Bronchial epithelial cell (primary cell): ENCODE data around the gene TMEM263. TPM values are rescaled to one million over a fixed set of nuclear protein-coding genes. Genes with fewer than 3 reads are reported as not detected.

Source experiments
- DNase-seq: peaks from one replicate; pipeline ENCODE4 v3.0.0-alpha.2; 2010; ENCODE audit warnings: low read depth
- FAIRE-seq: peaks from 2 replicates; lab custom pipeline; 2011; peaks lifted over from hg19 to GRCh38; lab: Jason Lieb, UNC
- H3K27me3 ChIP-seq: 2 replicates; pipeline ENCODE4 v1.5.1; 2011; ENCODE audit warnings: low read length; ENCODE audit not compliant: control insufficient read depth, insufficient read depth
- H3K36me3 ChIP-seq: 2 replicates; pipeline ENCODE4 v1.5.1; 2011; ENCODE audit warnings: low read length; ENCODE audit not compliant: control insufficient read depth, insufficient read depth
- H3K4me3 ChIP-seq: 2 replicates; pipeline ENCODE4 v1.5.1; 2011; ENCODE audit warnings: mild to moderate bottlenecking, low read depth, low read length, control low read depth
- total RNA-seq: library from RNA; depleted of rRNA; stranded (reverse); fragments of >200 nt; gene quantifications from 2 replicates; pipeline ENCODE4 v1.2.1, GENCODE V29; 2014
- TF ChIP-seq, protein P1 (sequence below): IDR thresholded peaks from 2 replicates; pipeline ENCODE4 v1.5.1; 2011; ENCODE audit warnings: mild to moderate bottlenecking, moderate library complexity, low read length, control low read depth, inconsistent platforms; ENCODE audit not compliant: insufficient read depth, severe bottlenecking

The TMEM263 gene
- total RNA-seq, 1 donor from 2014 or later, result 26.6 TPM

DNA sequence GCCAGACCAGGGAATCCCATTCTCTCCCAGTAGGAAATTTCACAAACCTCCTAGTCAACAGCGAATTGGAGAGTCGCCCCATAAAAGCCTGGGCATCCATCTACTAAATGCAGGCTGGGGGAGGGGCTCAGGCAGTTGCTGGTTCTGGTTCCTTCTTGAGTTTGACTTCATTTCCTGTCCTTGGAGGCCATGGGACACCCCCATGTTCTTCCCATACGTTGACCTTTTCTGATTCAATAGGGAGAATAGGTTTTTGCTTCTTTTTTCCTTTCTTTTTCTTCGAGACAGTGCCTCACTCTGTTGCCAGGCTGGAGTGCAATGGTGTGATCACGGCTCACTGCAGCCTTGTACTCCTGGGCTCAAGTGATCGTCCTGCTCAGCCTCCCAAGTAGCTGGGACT lies 44.1 kb upstream of the TMEM263 start:
- TF ChIP-seq, protein P1, sequence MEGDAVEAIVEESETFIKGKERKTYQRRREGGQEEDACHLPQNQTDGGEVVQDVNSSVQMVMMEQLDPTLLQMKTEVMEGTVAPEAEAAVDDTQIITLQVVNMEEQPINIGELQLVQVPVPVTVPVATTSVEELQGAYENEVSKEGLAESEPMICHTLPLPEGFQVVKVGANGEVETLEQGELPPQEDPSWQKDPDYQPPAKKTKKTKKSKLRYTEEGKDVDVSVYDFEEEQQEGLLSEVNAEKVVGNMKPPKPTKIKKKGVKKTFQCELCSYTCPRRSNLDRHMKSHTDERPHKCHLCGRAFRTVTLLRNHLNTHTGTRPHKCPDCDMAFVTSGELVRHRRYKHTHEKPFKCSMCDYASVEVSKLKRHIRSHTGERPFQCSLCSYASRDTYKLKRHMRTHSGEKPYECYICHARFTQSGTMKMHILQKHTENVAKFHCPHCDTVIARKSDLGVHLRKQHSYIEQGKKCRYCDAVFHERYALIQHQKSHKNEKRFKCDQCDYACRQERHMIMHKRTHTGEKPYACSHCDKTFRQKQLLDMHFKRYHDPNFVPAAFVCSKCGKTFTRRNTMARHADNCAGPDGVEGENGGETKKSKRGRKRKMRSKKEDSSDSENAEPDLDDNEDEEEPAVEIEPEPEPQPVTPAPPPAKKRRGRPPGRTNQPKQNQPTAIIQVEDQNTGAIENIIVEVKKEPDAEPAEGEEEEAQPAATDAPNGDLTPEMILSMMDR, result no peak
- Histone ChIP-seq H3K4me3 (no peak overlapping the region), H3K36me3 (no peaks in the 10 kb centered on the region), H3K27me3 (no peaks in the 10 kb centered on the region)
- DNase-seq (no peak), FAIRE-seq (no peak)

DNA sequence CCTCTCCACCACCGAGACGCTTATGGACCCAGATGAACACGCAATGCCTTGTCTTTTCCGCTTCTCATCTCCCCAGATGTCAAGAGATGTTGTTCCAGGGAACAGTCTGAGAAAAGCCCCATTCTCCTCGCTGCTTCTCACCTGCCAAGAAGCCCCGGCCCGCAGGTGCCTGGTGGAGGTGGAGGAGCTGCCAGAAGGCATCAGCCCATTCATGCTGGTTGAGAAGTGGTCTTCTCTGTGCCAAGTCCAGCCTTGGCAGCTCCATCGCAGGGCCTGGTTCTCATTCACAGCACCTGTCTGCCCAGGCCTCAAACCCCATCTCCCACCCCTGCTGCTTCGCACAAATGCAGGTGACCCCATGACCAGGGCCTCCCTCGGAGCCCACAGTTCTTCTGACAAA lies 42.3 kb upstream of the TMEM263 start:
- H3K27me3 ChIP-seq, result no peaks in the 10 kb centered on the region
- DNase-seq, result no peak
- FAIRE-seq, result no peak
- H3K36me3 ChIP-seq, result no peaks in the 10 kb centered on the region
- TF ChIP-seq, protein P1, result no peak
- H3K4me3 ChIP-seq, result no peak overlapping the region

DNA sequence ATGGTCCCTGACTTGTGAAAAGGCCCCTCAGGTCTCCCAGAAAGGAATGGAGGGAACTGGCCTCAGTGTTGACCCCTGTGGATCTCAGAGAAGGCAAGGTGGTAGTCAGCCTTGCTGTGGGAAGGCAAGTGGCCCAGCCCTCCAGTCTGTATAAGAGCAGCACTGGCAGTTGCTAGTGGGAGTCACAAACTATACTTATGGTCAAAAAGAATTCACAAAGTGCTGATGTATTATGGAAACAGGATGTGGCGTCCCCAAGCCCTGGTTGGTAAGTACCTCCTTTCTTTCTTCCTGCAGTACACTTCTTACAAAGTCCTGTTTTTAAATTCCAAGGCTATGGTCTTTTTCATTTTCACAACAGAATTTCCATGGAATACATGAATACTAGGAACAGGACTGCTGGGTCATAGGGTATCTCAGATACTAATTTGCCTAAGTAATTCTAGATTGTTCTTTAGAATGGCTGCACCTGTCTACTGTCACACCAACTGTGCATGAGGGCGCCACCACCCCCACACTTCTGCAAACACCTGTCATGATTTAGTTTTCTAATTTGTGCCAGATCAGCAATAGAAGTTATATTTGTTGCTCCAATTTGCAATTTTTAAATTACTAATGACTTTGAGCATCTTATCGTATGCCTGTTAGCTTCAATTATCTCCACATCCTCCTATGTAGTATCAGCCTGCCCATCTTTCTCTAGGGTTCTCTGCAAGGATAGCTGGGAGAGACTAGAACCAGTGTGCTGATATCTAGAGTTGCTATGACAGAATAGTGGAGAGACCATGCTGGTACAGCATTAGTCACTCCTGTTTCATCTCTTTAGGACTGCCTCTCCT lies 40.7 kb upstream of the TMEM263 start:
- H3K36me3 ChIP-seq, result no peaks in the 10 kb centered on the region
- no peaks in the 10 kb centered on the region for H3K27me3 ChIP-seq
- TF ChIP-seq, protein P1, result no peak
- DNase-seq, result no peak
- H3K4me3 ChIP-seq, result no peak overlapping the region
- no peak for FAIRE-seq

- DNase-seq, result no peak
- H3K36me3 ChIP-seq, result no peaks in the 10 kb centered on the region
- no peak overlapping the region for H3K4me3 ChIP-seq
- H3K27me3 ChIP-seq, result no peaks in the 10 kb centered on the region
- TF ChIP-seq, protein P1, result no peak
- no peak for FAIRE-seq
Measured at GRCh38 chr12:106915635-106916026, 40.1 kb upstream of the TMEM263 start.

GRCh38 chr12:106917503-106917902 lies 38.2 kb upstream of the TMEM263 start:
- H3K27me3 ChIP-seq, result peaks cover 2% of the 10 kb centered on the region
- DNase-seq (no peak), FAIRE-seq (no peak)
- H3K4me3 ChIP-seq, result no peak overlapping the region
- no peaks in the 10 kb centered on the region for H3K36me3 ChIP-seq
- TF ChIP-seq, protein P1, result no peak

- Histone ChIP-seq H3K27me3 (peaks cover 2% of the 10 kb centered on the region), H3K4me3 (no peak overlapping the region), H3K36me3 (no peaks in the 10 kb centered on the region)
- FAIRE-seq, result no peak
- TF ChIP-seq, protein P1, result peak; percentile 38
- peak; percentile 22 for DNase-seq
Measured at GRCh38 chr12:106918746-106919145, 37.0 kb upstream of the TMEM263 start.
